ENCODE results near the gene NF2. TPM values are rescaled to one million over a fixed set of nuclear protein-coding genes. Genes with fewer than 3 reads are reported as not detected.

Gene NF2
- total RNA-seq, 1 donor from 2014 or later, result 67.9 TPM

- TF ChIP-seq CTCF (IDR thresholded peaks at IDR 0.05), result no peak
- Mint-ChIP-seq H3K4me1 (ENCODE audit: unreplicated experiment) (no peaks in the 10 kb centered on the region), H3K36me3 (ENCODE audit: unreplicated experiment) (peaks cover 12% of the 10 kb centered on the region), H3K9me3 (ENCODE audit: unreplicated experiment) (no peaks in the 10 kb centered on the region), H3K27ac (ENCODE audit: unreplicated experiment) (no peak overlapping the region), H3K4me3 (ENCODE audit: unreplicated experiment) (no peak overlapping the region), H3K27me3 (ENCODE audit: unreplicated experiment) (no peaks in the 10 kb centered on the region)
- DNase-seq (ENCODE audit: extremely low spot score, unreplicated experiment), result no peak
These were observed 32.4 kb upstream of the NF2 start for GRCh38 chr22:29570912-29571549.

GRCh38 chr22:29574762-29575450, 28.5 kb upstream of the NF2 start:
- Mint-ChIP-seq H3K36me3 (ENCODE audit: unreplicated experiment) (peaks cover 5% of the 10 kb centered on the region), H3K4me1 (ENCODE audit: unreplicated experiment) (peaks cover 1% of the 10 kb centered on the region), H3K9me3 (ENCODE audit: unreplicated experiment) (no peaks in the 10 kb centered on the region), H3K27ac (ENCODE audit: unreplicated experiment) (no peak overlapping the region), H3K4me3 (ENCODE audit: unreplicated experiment) (no peak overlapping the region), H3K27me3 (ENCODE audit: unreplicated experiment) (no peaks in the 10 kb centered on the region)
- no peak for TF ChIP-seq CTCF (IDR thresholded peaks at IDR 0.05)
- no peak for DNase-seq (ENCODE audit: extremely low spot score, unreplicated experiment)

GRCh38 chr22:29578462-29579200, 24.8 kb upstream of the NF2 start:
- no peaks in the 10 kb centered on the region for H3K27me3 Mint-ChIP-seq (ENCODE audit: unreplicated experiment)
- no peaks in the 10 kb centered on the region for H3K36me3 Mint-ChIP-seq (ENCODE audit: unreplicated experiment)
- no peaks in the 10 kb centered on the region for H3K9me3 Mint-ChIP-seq (ENCODE audit: unreplicated experiment)
- H3K27ac Mint-ChIP-seq (ENCODE audit: unreplicated experiment), result no peak overlapping the region
- no peak for TF ChIP-seq CTCF (IDR thresholded peaks at IDR 0.05)
- DNase-seq (ENCODE audit: extremely low spot score, unreplicated experiment), result no peak
- peaks cover 13% of the 10 kb centered on the region for H3K4me1 Mint-ChIP-seq (ENCODE audit: unreplicated experiment)
- no peak overlapping the region for H3K4me3 Mint-ChIP-seq (ENCODE audit: unreplicated experiment)

- Mint-ChIP-seq H3K4me1 (ENCODE audit: unreplicated experiment) (peaks cover 13% of the 10 kb centered on the region), H3K9me3 (ENCODE audit: unreplicated experiment) (no peaks in the 10 kb centered on the region), H3K27me3 (ENCODE audit: unreplicated experiment) (no peaks in the 10 kb centered on the region), H3K4me3 (ENCODE audit: unreplicated experiment) (peak overlapping the region; percentile 89), H3K27ac (ENCODE audit: unreplicated experiment) (peak overlapping the region; percentile 63), H3K36me3 (ENCODE audit: unreplicated experiment) (no peaks in the 10 kb centered on the region)
- DNase-seq (ENCODE audit: extremely low spot score, unreplicated experiment), result no peak
- no peak for TF ChIP-seq CTCF (IDR thresholded peaks at IDR 0.05)
These were observed 23.1 kb upstream of the NF2 start for GRCh38 chr22:29580200-29580810.
